A549 (cell line): ENCODE measurements around the gene EPB41L2. TPM values are rescaled to one million over a fixed set of nuclear protein-coding genes. Genes with fewer than 3 reads are reported as not detected.
A peak's percentile ranks its signal among the peaks of the same experiment; 100 is the strongest.

Source experiments
- ATAC-seq, 2 experiments: fragments of 200-7000 bp in 1 of 2; fragments of >200 bp in 1 of 2; cut with Nextera tagmentation in 1 of 2; cut with Tn5 transposase in 1 of 2; 3 replicates each; pipeline versions ENCODE4 v1.8.0 to v1.9.1; 2018 to 2020; ENCODE audit warnings: mild to moderate bottlenecking in 1 of 2, moderate library complexity in 1 of 2
- CTCF ChIA-PET: fragments of 300-600 bp; sonication (Branson Sonifier 250); formaldehyde crosslinking; extraction: SDS; loops from one replicate; lab custom pipeline; 2021; ENCODE audit warnings: antibody characterized with exemption, inconsistent platforms; lab: Yijun Ruan, JAX
- POLR2A ChIA-PET: fragments of 350-600 bp; formaldehyde crosslinking; extraction: SDS; loops from one replicate; lab custom pipeline; 2021; ENCODE audit warnings: antibody characterized with exemption, inconsistent platforms; lab: Yijun Ruan, JAX
- DNase-seq, 2 experiments: peaks; one replicate each; pipeline versions ENCODE4 v3.0.0 to v3.0.0-alpha.2; 2011 to 2016; ENCODE audit warnings: low read depth in 1 of 2, low spot score in 1 of 2
- FAIRE-seq: peaks from 2 replicates; lab custom pipeline; 2011; peaks lifted over from hg19 to GRCh38; lab: Jason Lieb, UNC
- H3K27ac ChIP-seq, 2 experiments: fragments of >200 bp; sonication (Bioruptor Twin); formaldehyde crosslinking; 3 replicates each; pipeline ENCODE4 v1.5.1; 2016 to 2017
- H3K4me1 ChIP-seq: fragments of >200 bp; sonication (Bioruptor Twin); formaldehyde crosslinking; 3 replicates; pipeline ENCODE4 v1.6.1; 2016
- H3K4me2 ChIP-seq: fragments of >200 bp; sonication (Bioruptor Twin); formaldehyde crosslinking; 3 replicates; pipeline ENCODE4 v1.6.1; 2016
- H3K4me3 ChIP-seq: fragments of >200 bp; sonication (Bioruptor Twin); formaldehyde crosslinking; 3 replicates; pipeline ENCODE4 v1.5.1; 2016
- H3K9me3 ChIP-seq: fragments of >200 bp; sonication (Bioruptor Twin); formaldehyde crosslinking; 3 replicates; pipeline ENCODE4 v1.6.1; 2016
- CBX2 ChIP-seq: fragments of 200-600 bp; sonication (generic); IDR thresholded peaks from 2 replicates; pipeline ENCODE4 v1.6.1; 2016; ENCODE audit warnings: low read depth, mild to moderate bottlenecking, borderline replicate concordance
- CHD2 ChIP-seq: fragments of 150-350 bp; IDR thresholded peaks from 2 replicates; pipeline ENCODE4 v1.6.1; 2014; ENCODE audit warnings: low read length; ENCODE audit not compliant: partially characterized antibody
- CHD4 ChIP-seq: fragments of 200-600 bp; sonication (generic); IDR thresholded peaks from 2 replicates; pipeline ENCODE4 v1.6.1; 2016; ENCODE audit warnings: antibody characterized with exemption, mild to moderate bottlenecking, borderline replicate concordance
- EHF ChIP-seq: fragments of 250-450 bp; sonication (Bioruptor Pico); IDR thresholded peaks from 2 replicates; pipeline ENCODE4 v1.5.0; 2020; ENCODE audit warnings: mild to moderate bottlenecking
- EP300 ChIP-seq, 2 experiments: fragments of >200 bp; sonication (Bioruptor Twin); formaldehyde crosslinking; IDR thresholded peaks; 2 replicates in 1 of 2; 3 replicates in 1 of 2; pipeline ENCODE4 v1.6.1; 2016 to 2017
- FOSL2 ChIP-seq, 2 experiments: fragments of 450-650 bp in 1 of 2; fragments of >200 bp in 1 of 2; sonication (Bioruptor Twin) in 1 of 2; formaldehyde crosslinking; IDR thresholded peaks; 2 replicates each; pipeline versions ENCODE4 v1.5.0 to v1.6.1; 2016 to 2020; ENCODE audit warnings: mild to moderate bottlenecking in 1 of 2, moderate library complexity in 1 of 2
- JUN ChIP-seq, 2 experiments: fragments of >200 bp; sonication (Bioruptor Twin); formaldehyde crosslinking; IDR thresholded peaks; 2 replicates in 1 of 2; 3 replicates in 1 of 2; pipeline ENCODE4 v1.6.1; 2016 to 2017
- JUNB ChIP-seq: fragments of >200 bp; sonication (Bioruptor Twin); formaldehyde crosslinking; IDR thresholded peaks from 2 replicates; pipeline ENCODE4 v1.6.1; 2016
- MAZ ChIP-seq: fragments of 150-350 bp; IDR thresholded peaks from 2 replicates; pipeline ENCODE4 v1.6.1; 2014; ENCODE audit warnings: antibody characterized with exemption, low read depth, low read length, borderline replicate concordance
- NPAS2 ChIP-seq: fragments of 250-450 bp; sonication (Bioruptor Pico); IDR thresholded peaks from 2 replicates; pipeline ENCODE4 v1.8.0; 2022; ENCODE audit warnings: mild to moderate bottlenecking, moderate library complexity, borderline replicate concordance
- RCOR1 ChIP-seq: fragments of 150-350 bp; IDR thresholded peaks from 2 replicates; pipeline ENCODE4 v1.6.1; 2014; ENCODE audit warnings: antibody characterized with exemption, low read length, low read depth
- RNF2 ChIP-seq: fragments of 200-600 bp; sonication (generic); IDR thresholded peaks from 2 replicates; pipeline ENCODE4 v1.6.1; 2016; ENCODE audit warnings: low read depth, mild to moderate bottlenecking, antibody characterized with exemption, moderate library complexity, borderline replicate concordance
- SREBF2 ChIP-seq: fragments of 450-650 bp; IDR thresholded peaks from 2 replicates; pipeline ENCODE4 v1.6.1; 2014; ENCODE audit warnings: mild to moderate bottlenecking, moderate library complexity
- ZC3H11A ChIP-seq: fragments of 450-650 bp; IDR thresholded peaks from 2 replicates; pipeline ENCODE4 v1.6.1; 2014; ENCODE audit warnings: antibody characterized with exemption, mild to moderate bottlenecking
- ZSCAN20 ChIP-seq: fragments of 250-450 bp; sonication (Bioruptor Pico); IDR thresholded peaks from 2 replicates; pipeline ENCODE4 v1.8.0; 2022; ENCODE audit warnings: mild to moderate bottlenecking, moderate library complexity
- WGBS: methylation state at CpG from one replicate; pipeline ENCODE4 v1.1.6; 2017; ENCODE audit errors: missing lambda C conversion rate; 5-methylcytosine and 5-hydroxymethylcytosine counted together
- polyA plus RNA-seq, 4 experiments: library from polyadenylated mRNA; depleted of rRNA in 3 of 4; stranded (reverse); fragments of >200 nt; fragmentation: RNase III in 1 of 4; extraction: RNeasy Plus Mini Kit Qiagen cat#74134 plus additional on column Dnase treatment in 1 of 4; gene quantifications; 2 replicates in 3 of 4; 3 replicates in 1 of 4; pipeline ENCODE4 v1.2.3, GENCODE V29; 2011 to 2017
- TF ChIP-seq, protein P1 (sequence below): fragments of >200 bp; sonication (Bioruptor Twin); formaldehyde crosslinking; IDR thresholded peaks from 3 replicates; pipeline ENCODE4 v1.6.1; 2016
- TF ChIP-seq, protein P2 (sequence below): fragments of 150-350 bp; IDR thresholded peaks from 2 replicates; pipeline ENCODE4 v1.6.1; 2014; ENCODE audit warnings: low read depth, mild to moderate bottlenecking, low read length
- TF ChIP-seq, protein P3 (sequence below): fragments of 200-600 bp; sonication (generic); IDR thresholded peaks from 2 replicates; pipeline ENCODE4 v1.6.1; 2016; ENCODE audit warnings: antibody characterized with exemption, mild to moderate bottlenecking, moderate library complexity
- TF ChIP-seq, protein P4 (sequence below): IDR thresholded peaks from 2 replicates; pipeline ENCODE4 v1.6.1; 2012; ENCODE audit warnings: low read depth, borderline replicate concordance
- TF ChIP-seq, protein P5 (sequence below): fragments of >200 bp; sonication (Bioruptor Twin); formaldehyde crosslinking; IDR thresholded peaks from 2 replicates; pipeline ENCODE4 v1.6.1; 2016
- TF ChIP-seq, protein P6 (sequence below): fragments of >200 bp; sonication (Bioruptor Twin); formaldehyde crosslinking; IDR thresholded peaks from 3 replicates; pipeline ENCODE4 v1.5.1; 2016

EPB41L2 gene
- polyA plus RNA-seq, 2 of the 4 experiments (the other 2 are of a cell fraction) = 42.9 to 50.3 TPM

DNA sequence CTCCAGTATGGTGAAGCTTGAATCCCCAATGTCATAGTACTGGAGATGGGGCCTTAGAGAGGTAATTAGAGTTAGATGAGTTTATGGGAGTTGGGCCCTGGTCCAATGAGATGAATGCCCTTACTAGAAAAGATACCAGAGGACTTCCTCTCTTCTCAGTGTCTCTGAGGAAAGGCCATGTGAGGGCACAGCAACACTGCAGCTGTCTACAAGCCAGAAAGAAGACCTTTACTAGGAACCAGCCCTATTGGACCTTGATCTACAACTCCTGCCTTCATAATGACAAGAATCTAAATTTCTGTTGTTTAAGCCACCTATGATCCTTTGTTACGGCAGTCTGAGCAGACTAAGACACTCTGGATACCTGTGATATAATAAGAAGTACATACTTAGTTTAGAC, 40.9 kb upstream of the EPB41L2 start:
- Histone ChIP-seq H3K9me3 (peaks cover 12% of the 10 kb centered on the region; the same call in 1 of the 3 replicates), H3K4me1 (peaks cover 35% of the 10 kb centered on the region), H3K4me2 (no peak overlapping the region), H3K4me3 (no peak overlapping the region), H3K27ac (peak overlapping the region; percentile 73 to 74)
- POLR2A ChIA-PET = no interaction called here
- TF ChIP-seq RNF2 (no peak), JUN (IDR thresholded peaks at IDR 0.05) (no peak)
- TF ChIP-seq, protein P1, sequence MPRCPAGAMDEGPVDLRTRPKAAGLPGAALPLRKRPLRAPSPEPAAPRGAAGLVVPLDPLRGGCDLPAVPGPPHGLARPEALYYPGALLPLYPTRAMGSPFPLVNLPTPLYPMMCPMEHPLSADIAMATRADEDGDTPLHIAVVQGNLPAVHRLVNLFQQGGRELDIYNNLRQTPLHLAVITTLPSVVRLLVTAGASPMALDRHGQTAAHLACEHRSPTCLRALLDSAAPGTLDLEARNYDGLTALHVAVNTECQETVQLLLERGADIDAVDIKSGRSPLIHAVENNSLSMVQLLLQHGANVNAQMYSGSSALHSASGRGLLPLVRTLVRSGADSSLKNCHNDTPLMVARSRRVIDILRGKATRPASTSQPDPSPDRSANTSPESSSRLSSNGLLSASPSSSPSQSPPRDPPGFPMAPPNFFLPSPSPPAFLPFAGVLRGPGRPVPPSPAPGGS = no peak
- TF ChIP-seq, protein P2, sequence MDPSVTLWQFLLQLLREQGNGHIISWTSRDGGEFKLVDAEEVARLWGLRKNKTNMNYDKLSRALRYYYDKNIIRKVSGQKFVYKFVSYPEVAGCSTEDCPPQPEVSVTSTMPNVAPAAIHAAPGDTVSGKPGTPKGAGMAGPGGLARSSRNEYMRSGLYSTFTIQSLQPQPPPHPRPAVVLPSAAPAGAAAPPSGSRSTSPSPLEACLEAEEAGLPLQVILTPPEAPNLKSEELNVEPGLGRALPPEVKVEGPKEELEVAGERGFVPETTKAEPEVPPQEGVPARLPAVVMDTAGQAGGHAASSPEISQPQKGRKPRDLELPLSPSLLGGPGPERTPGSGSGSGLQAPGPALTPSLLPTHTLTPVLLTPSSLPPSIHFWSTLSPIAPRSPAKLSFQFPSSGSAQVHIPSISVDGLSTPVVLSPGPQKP = no peak
- FAIRE-seq (no peak), ATAC-seq (no peak), DNase-seq (no peak)
- 92% methylated on average over 1 of the region's 1 CpG for WGBS
- CTCF ChIA-PET = interaction anchor here (0.5 kb wide), 1 partner anchor 99 kb away, joined by 3 read pairs; no protein-coding TSS in a partner anchor

DNA sequence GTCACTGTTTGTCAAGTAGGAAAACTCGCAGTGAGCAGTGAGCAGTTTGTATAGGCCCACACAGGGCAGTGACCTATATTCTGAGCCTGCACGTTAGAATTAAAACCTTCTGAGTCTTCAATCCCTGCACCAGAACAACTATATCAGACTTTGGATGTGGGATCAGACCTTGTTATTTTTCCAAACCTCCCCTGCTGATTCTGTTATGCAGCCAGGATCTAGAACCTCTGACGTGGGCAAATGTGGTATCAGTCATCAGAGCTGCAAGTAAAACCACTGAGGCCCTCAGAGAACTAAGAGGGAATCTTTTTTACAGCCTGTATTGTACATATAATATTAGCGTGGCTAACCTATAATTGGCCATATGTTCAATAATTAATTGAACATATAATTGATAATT, 40.3 kb upstream of the EPB41L2 start:
- no peak for TF ChIP-seq CBX2
- no peak for TF ChIP-seq NPAS2 (CRISPR knock-in tag)
- TF ChIP-seq, protein P3, sequence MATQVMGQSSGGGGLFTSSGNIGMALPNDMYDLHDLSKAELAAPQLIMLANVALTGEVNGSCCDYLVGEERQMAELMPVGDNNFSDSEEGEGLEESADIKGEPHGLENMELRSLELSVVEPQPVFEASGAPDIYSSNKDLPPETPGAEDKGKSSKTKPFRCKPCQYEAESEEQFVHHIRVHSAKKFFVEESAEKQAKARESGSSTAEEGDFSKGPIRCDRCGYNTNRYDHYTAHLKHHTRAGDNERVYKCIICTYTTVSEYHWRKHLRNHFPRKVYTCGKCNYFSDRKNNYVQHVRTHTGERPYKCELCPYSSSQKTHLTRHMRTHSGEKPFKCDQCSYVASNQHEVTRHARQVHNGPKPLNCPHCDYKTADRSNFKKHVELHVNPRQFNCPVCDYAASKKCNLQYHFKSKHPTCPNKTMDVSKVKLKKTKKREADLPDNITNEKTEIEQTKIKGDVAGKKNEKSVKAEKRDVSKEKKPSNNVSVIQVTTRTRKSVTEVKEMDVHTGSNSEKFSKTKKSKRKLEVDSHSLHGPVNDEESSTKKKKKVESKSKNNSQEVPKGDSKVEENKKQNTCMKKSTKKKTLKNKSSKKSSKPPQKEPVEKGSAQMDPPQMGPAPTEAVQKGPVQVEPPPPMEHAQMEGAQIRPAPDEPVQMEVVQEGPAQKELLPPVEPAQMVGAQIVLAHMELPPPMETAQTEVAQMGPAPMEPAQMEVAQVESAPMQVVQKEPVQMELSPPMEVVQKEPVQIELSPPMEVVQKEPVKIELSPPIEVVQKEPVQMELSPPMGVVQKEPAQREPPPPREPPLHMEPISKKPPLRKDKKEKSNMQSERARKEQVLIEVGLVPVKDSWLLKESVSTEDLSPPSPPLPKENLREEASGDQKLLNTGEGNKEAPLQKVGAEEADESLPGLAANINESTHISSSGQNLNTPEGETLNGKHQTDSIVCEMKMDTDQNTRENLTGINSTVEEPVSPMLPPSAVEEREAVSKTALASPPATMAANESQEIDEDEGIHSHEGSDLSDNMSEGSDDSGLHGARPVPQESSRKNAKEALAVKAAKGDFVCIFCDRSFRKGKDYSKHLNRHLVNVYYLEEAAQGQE = no peak
- no peak for TF ChIP-seq RCOR1
- no peak for TF ChIP-seq JUN (IDR thresholded peaks at IDR 0.05)
- peak overlapping the region; percentile 73 to 74 for H3K27ac ChIP-seq
- H3K4me3 ChIP-seq = no peak overlapping the region
- 75% methylated on average over 4 of the region's 4 CpGs for WGBS
- POLR2A ChIA-PET = no interaction called here
- DNase-seq = no peak
- CTCF ChIA-PET = no interaction called here
- H3K4me2 ChIP-seq = no peak overlapping the region; the same call in 2 of the 3 replicates
- FAIRE-seq = no peak
- peaks cover 12% of the 10 kb centered on the region; the same call in 1 of the 3 replicates for H3K9me3 ChIP-seq
- no peak for ATAC-seq
- H3K4me1 ChIP-seq = peaks cover 35% of the 10 kb centered on the region

DNA sequence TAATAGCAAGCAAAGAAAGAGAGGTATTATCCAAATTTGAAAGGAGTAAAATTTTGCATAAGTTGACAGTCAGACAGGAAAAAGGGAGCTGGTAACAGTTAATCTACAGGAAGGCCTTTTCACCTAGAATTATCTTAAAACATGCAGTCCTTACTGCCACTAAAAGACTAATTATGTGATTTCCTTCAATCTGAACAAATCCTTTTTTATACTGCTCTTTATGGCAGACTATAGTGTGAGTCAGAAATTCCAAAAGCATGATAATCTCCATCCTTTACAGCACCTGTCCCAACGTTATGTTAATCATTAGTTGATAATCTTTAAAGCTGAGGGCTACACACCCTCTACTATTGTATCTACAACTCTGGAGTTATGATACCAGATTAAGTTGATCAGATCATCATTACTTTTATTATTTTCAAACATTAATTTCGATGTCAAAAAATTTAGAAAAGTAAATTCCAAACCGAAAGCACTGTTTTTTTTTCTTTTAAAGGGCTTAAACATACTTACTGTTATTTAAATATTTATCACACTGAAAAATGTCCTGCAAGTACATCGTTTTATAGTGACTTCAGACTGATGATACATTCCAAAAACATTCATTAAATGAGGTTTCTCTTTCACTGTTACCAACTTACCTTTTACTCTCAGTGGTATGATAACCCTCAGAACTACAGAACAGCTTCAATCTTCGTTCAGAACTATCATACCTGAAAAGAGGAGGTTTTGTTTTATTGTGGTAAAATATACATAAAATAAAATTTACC, 39.1 kb upstream of the EPB41L2 start:
- DNase-seq = peak; percentile 16 to 27
- 2% methylated on average over 5 of the region's 5 CpGs for WGBS
- Histone ChIP-seq H3K27ac (peak overlapping the region; percentile 74 to 77), H3K4me3 (no peak overlapping the region), H3K4me2 (peak overlapping the region; percentile 81), H3K4me1 (peaks cover 27% of the 10 kb centered on the region), H3K9me3 (peaks cover 12% of the 10 kb centered on the region; the same call in 1 of the 3 replicates)
- peak; percentile 86 to 87 for ATAC-seq
- ChIA-PET CTCF (interaction anchor here (0.6 kb wide), 1 partner anchor 798 kb away, joined by 4 read pairs; no protein-coding TSS in a partner anchor), POLR2A (interaction anchor here (0.7 to 1.4 kb wide), 2 partner anchors 37 to 40 kb away, joined by 3 to 9 read pairs; no protein-coding TSS in a partner anchor)
- FAIRE-seq = no peak
- no peak for TF ChIP-seq EHF (CRISPR knock-in tag)
- no peak for TF ChIP-seq MAZ
- no peak for TF ChIP-seq SREBF2
- 0 out of 2 replicates have a peak, but pooled peaks have one; percentile 25 for TF ChIP-seq FOSL2 (IDR thresholded peaks at IDR 0.05)
- peak; percentile 46; the same call in 1 of the 2 replicates for TF ChIP-seq FOSL2 (CRISPR knock-in tag; IDR thresholded peaks at IDR 0.05)
- TF ChIP-seq, protein P4, sequence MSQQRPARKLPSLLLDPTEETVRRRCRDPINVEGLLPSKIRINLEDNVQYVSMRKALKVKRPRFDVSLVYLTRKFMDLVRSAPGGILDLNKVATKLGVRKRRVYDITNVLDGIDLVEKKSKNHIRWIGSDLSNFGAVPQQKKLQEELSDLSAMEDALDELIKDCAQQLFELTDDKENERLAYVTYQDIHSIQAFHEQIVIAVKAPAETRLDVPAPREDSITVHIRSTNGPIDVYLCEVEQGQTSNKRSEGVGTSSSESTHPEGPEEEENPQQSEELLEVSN = no peak
- TF ChIP-seq CHD2 = no peak
- no peak for TF ChIP-seq ZC3H11A
- no peak for TF ChIP-seq ZSCAN20 (CRISPR knock-in tag)
- TF ChIP-seq RCOR1 = no peak
- TF ChIP-seq, protein P5, sequence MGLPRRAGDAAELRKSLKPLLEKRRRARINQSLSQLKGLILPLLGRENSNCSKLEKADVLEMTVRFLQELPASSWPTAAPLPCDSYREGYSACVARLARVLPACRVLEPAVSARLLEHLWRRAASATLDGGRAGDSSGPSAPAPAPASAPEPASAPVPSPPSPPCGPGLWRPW = no peak
- TF ChIP-seq, protein P6, sequence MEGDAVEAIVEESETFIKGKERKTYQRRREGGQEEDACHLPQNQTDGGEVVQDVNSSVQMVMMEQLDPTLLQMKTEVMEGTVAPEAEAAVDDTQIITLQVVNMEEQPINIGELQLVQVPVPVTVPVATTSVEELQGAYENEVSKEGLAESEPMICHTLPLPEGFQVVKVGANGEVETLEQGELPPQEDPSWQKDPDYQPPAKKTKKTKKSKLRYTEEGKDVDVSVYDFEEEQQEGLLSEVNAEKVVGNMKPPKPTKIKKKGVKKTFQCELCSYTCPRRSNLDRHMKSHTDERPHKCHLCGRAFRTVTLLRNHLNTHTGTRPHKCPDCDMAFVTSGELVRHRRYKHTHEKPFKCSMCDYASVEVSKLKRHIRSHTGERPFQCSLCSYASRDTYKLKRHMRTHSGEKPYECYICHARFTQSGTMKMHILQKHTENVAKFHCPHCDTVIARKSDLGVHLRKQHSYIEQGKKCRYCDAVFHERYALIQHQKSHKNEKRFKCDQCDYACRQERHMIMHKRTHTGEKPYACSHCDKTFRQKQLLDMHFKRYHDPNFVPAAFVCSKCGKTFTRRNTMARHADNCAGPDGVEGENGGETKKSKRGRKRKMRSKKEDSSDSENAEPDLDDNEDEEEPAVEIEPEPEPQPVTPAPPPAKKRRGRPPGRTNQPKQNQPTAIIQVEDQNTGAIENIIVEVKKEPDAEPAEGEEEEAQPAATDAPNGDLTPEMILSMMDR = no peak
- peak; percentile 57; the same call in 1 of the 2 replicates for TF ChIP-seq JUNB
- TF ChIP-seq EP300 (IDR thresholded peaks at IDR 0.05) = no peak
- TF ChIP-seq CBX2 = no peak
- TF ChIP-seq CHD4 = no peak
